HepG2 (cell line): ENCODE results near the gene NFE2L2. TPM values are rescaled to one million over a fixed set of nuclear protein-coding genes. Genes with fewer than 3 reads are reported as not detected.

Source experiments
- ESRRA ChIP-seq: sonication (generic); formaldehyde crosslinking; IDR thresholded peaks from 2 replicates; pipeline ENCODE4 v1.5.1; 2020; ENCODE audit warnings: mild to moderate bottlenecking, low read depth, missing genetic modification reagents
- IKZF1 ChIP-seq: fragments of 450-650 bp; IDR thresholded peaks from 2 replicates; pipeline ENCODE4 v1.7.1; 2016
- MEF2D ChIP-seq: sonication (generic); formaldehyde crosslinking; IDR thresholded peaks from 2 replicates; pipeline ENCODE4 v1.5.1; 2020; ENCODE audit warnings: mild to moderate bottlenecking, missing genetic modification reagents
- PBX2 ChIP-seq: IDR thresholded peaks from 2 replicates; pipeline ENCODE4 v1.6.1; 2016; ENCODE audit warnings: control low read depth
- PITX1 ChIP-seq: sonication (generic); formaldehyde crosslinking; IDR thresholded peaks from 2 replicates; pipeline ENCODE4 v1.5.1; 2020; ENCODE audit warnings: mild to moderate bottlenecking, missing genetic modification reagents
- SOX6 ChIP-seq, 2 experiments: fragments of 450-650 bp in 1 of 2; sonication (generic) in 1 of 2; formaldehyde crosslinking in 1 of 2; IDR thresholded peaks; 2 replicates each; pipeline versions ENCODE4 v1.4.0 to v1.6.1; 2017 to 2020; ENCODE audit warnings: antibody characterized with exemption in 1 of 2, mild to moderate bottlenecking in 1 of 2, missing genetic modification reagents in 1 of 2
- SP2 ChIP-seq: sonication (generic); formaldehyde crosslinking; IDR thresholded peaks from 2 replicates; pipeline ENCODE4 v1.5.1; 2020; ENCODE audit warnings: mild to moderate bottlenecking, missing genetic modification reagents
- SP4 ChIP-seq: sonication (generic); formaldehyde crosslinking; IDR thresholded peaks from 2 replicates; pipeline ENCODE4 v1.8.1; 2023; ENCODE audit warnings: mild to moderate bottlenecking, missing genetic modification reagents
- SRSF4 ChIP-seq: fragments of 200-400 bp; formaldehyde crosslinking; IDR thresholded peaks from one replicate; pipeline ENCODE4 v1.6.1; 2018; ENCODE audit warnings: mild to moderate bottlenecking, low read depth, low read length, moderate library complexity; ENCODE audit not compliant: poor library complexity, severe bottlenecking
- TARDBP ChIP-seq: sonication (generic); formaldehyde crosslinking; IDR thresholded peaks from 2 replicates; pipeline ENCODE4 v1.8.0; 2022; ENCODE audit warnings: mild to moderate bottlenecking, missing genetic modification reagents
- THAP7 ChIP-seq: sonication (generic); formaldehyde crosslinking; IDR thresholded peaks from 2 replicates; pipeline ENCODE4 v1.8.1; 2023; ENCODE audit warnings: mild to moderate bottlenecking, missing genetic modification reagents
- USF2 ChIP-seq, 2 experiments: sonication (generic) in 1 of 2; formaldehyde crosslinking in 1 of 2; IDR thresholded peaks; 2 replicates each; pipeline versions ENCODE4 v1.5.1 to v1.6.1; 2011 to 2020; ENCODE audit warnings: borderline replicate concordance in 1 of 2, low read depth in 1 of 2, low read length in 1 of 2, mild to moderate bottlenecking in 1 of 2, missing genetic modification reagents in 1 of 2, moderate library complexity in 1 of 2
- ZMAT5 ChIP-seq: sonication (generic); formaldehyde crosslinking; IDR thresholded peaks from 2 replicates; pipeline ENCODE4 v1.5.0; 2020; ENCODE audit warnings: mild to moderate bottlenecking, low read depth, missing genetic modification reagents, borderline replicate concordance
- ZNF17 ChIP-seq: sonication (generic); formaldehyde crosslinking; IDR thresholded peaks from 2 replicates; pipeline ENCODE4 v1.5.0; 2020; ENCODE audit warnings: mild to moderate bottlenecking, missing genetic modification reagents
- ZNF234 ChIP-seq: sonication (generic); formaldehyde crosslinking; conservative IDR thresholded peaks from 2 replicates; pipeline ENCODE4 v1.5.1; 2020; ENCODE audit warnings: mild to moderate bottlenecking, missing genetic modification reagents
- ZNF251 ChIP-seq: sonication (generic); formaldehyde crosslinking; IDR thresholded peaks from 2 replicates; pipeline ENCODE4 v1.9.0; 2021; ENCODE audit warnings: mild to moderate bottlenecking, missing genetic modification reagents
- ZNF275 ChIP-seq: sonication (generic); formaldehyde crosslinking; IDR thresholded peaks from 2 replicates; pipeline ENCODE4 v1.8.0; 2022; ENCODE audit warnings: missing genetic modification reagents, mild to moderate bottlenecking, inconsistent platforms, borderline replicate concordance
- ZNF430 ChIP-seq: sonication (generic); formaldehyde crosslinking; IDR thresholded peaks from 2 replicates; pipeline ENCODE4 v1.9.0; 2021; ENCODE audit warnings: mild to moderate bottlenecking, missing genetic modification reagents
- ZNF512 ChIP-seq: sonication (generic); formaldehyde crosslinking; IDR thresholded peaks from 2 replicates; pipeline ENCODE4 v1.4.0; 2020; ENCODE audit warnings: mild to moderate bottlenecking, missing genetic modification reagents
- ZNF879 ChIP-seq: sonication (generic); formaldehyde crosslinking; IDR thresholded peaks from 2 replicates; pipeline ENCODE4 v1.8.1; 2023; ENCODE audit warnings: missing genetic modification reagents
- ZNF883 ChIP-seq: sonication (generic); formaldehyde crosslinking; IDR thresholded peaks from 2 replicates; pipeline ENCODE4 v1.5.1; 2020; ENCODE audit warnings: mild to moderate bottlenecking, missing genetic modification reagents; ENCODE audit errors: not compliant biosample characterization
- polyA plus RNA-seq, 8 experiments: library from polyadenylated mRNA; depleted of rRNA in 3 of 8; stranded (reverse) in 7 of 8; unstranded in 1 of 8; fragments of >200 nt; fragmentation: Illumina TruSeq in 4 of 8; extraction: Trizol in 4 of 8; gene quantifications; 2 replicates each; pipeline versions ENCODE4 v1.2.1 to v1.2.3, GENCODE V29; 2011 to 2016; ENCODE audit warnings: low read depth in 4 of 8, missing spikeins in 1 of 8, mixed read lengths in 1 of 8; ENCODE audit not compliant: insufficient read depth in 1 of 8
- total RNA-seq, 5 experiments: library from RNA; depleted of rRNA; stranded (reverse); fragments of >200 nt; fragmentation: Illumina TruSeq; extraction: Trizol; gene quantifications; 2 replicates each; pipeline ENCODE4 v1.2.3, GENCODE V29; 2016; ENCODE audit warnings: low read depth in 1 of 5

NFE2L2 gene
- total and polyA plus RNA-seq, 2 of the 13 experiments (the other 11 are each of a cell fraction or from before 2014, with no cell fraction given) = 84.6 to 215 TPM

- TF ChIP-seq ZMAT5 = no peak
- TF ChIP-seq ZNF17 (CRISPR knock-in tag) = no peak
- peak; percentile 91 for TF ChIP-seq SP4 (CRISPR knock-in tag)
- TF ChIP-seq MEF2D (CRISPR knock-in tag) = peak; percentile 57; the same call in 1 of the 2 replicates
- TF ChIP-seq ZNF275 (CRISPR knock-in tag) = no peak; the same call in 1 of the 2 replicates
- TF ChIP-seq PBX2 (CRISPR knock-in tag) = no peak
- TF ChIP-seq TARDBP (CRISPR knock-in tag) = no peak
- peak; percentile 29; the same call in 1 of the 2 replicates for TF ChIP-seq ZNF879 (CRISPR knock-in tag)
- peak; percentile 44 for TF ChIP-seq ZNF883 (CRISPR knock-in tag)
- TF ChIP-seq SOX6 (IDR thresholded peaks at IDR 0.05) = no peak
- TF ChIP-seq SOX6 (CRISPR knock-in tag; IDR thresholded peaks at IDR 0.05) = peak; percentile 70
- no peak for TF ChIP-seq ZNF234
- no peak for TF ChIP-seq SRSF4
- TF ChIP-seq SP2 (CRISPR knock-in tag) = peak; percentile 80
- TF ChIP-seq ESRRA (CRISPR knock-in tag) = 0 out of 2 replicates have a peak, but pooled peaks have one; percentile 64
- peak; percentile 45 for TF ChIP-seq PITX1 (CRISPR knock-in tag)
- TF ChIP-seq IKZF1 = no peak
- TF ChIP-seq ZNF512 (CRISPR knock-in tag) = peak; percentile 50; the same call in 1 of the 2 replicates
- peak; percentile 86 for TF ChIP-seq USF2 (IDR thresholded peaks at IDR 0.05; ENCODE audit: low read depth, low read length)
- peak; percentile 87; the same call in 1 of the 2 replicates for TF ChIP-seq USF2 (CRISPR knock-in tag; IDR thresholded peaks at IDR 0.05; ENCODE audit: borderline replicate concordance)
- TF ChIP-seq ZNF430 (CRISPR knock-in tag) = peak; percentile 92
- TF ChIP-seq ZNF251 (CRISPR knock-in tag) = no peak
- 0 out of 2 replicates have a peak, but pooled peaks have one; percentile 16 for TF ChIP-seq THAP7 (CRISPR knock-in tag)
Measured at GRCh38 chr2:177212106-177212890, 52.2 kb downstream of the NFE2L2 start, which contains the start of gene HNRNPA3 (continued).
